Suppressor macrophage treated with lipopolysaccharide for 1 hour (primary cell): ENCODE data around the gene GPR158.

Experiments
- DNase-seq, 3 donors: peaks; one replicate each; pipeline ENCODE4 v3.0.0-alpha.2; 2020 to 2022

GPR158 gene

DNA sequence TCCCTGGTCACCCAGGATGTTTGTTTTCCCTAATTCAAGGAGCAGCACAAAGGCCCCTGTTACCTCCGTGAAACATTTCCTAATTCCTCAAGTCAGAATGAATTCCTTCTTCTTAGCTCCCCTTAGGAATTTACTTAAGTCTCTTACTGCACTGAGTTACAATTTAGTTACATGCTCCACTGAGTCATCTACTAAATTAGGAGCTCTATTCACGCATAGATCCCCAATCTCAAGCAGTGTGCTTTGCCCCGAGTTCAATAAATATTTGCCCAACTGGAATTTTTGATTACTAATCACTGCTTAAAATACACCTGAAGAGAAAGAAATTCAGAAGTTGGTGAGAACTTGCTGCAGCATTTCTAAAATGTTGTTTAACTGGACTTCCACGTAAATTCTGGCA is 429.8 kb downstream of the GPR158 start:
- no peak for DNase-seq

DNA sequence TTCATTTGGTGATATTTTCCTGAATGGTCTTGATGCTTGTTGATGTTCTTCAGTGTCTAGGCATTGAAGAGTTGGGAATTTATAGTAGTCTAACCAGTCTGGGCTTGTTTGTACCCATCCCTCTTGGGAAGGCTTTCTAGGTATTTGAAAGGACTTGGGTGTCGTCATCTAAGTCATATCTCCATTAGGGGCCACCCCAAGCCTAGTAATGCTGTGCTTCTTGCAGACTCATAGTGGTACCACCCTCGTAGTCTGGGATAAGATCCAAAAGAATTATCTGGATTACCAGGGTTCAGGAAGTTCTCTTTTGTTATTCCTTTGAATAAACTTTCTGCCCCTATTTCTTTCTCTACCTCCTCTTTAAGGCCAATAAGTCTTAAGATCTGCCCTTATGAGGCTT is 439.9 kb downstream of the GPR158 start:
- no peak for DNase-seq

DNA sequence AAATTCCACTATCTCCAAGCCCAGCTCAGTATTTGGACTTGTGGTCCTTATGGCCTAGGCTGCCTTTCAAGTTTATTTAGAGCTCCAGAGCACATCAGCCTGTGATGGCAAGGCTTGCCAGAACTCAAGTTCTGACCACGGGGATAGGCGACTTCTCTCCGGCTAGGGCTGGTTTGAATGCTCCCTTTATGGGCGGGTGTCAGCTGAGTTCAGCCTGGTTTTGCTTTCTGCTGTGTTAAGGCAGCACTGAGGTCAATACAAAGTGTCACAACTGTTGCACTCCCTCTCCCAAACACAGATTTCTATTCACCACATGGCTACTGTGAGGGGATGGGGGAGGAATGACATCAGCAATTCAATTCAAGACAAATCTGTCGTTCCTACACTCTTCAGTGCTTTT is 441.1 kb downstream of the GPR158 start:
- no peak for DNase-seq

DNA sequence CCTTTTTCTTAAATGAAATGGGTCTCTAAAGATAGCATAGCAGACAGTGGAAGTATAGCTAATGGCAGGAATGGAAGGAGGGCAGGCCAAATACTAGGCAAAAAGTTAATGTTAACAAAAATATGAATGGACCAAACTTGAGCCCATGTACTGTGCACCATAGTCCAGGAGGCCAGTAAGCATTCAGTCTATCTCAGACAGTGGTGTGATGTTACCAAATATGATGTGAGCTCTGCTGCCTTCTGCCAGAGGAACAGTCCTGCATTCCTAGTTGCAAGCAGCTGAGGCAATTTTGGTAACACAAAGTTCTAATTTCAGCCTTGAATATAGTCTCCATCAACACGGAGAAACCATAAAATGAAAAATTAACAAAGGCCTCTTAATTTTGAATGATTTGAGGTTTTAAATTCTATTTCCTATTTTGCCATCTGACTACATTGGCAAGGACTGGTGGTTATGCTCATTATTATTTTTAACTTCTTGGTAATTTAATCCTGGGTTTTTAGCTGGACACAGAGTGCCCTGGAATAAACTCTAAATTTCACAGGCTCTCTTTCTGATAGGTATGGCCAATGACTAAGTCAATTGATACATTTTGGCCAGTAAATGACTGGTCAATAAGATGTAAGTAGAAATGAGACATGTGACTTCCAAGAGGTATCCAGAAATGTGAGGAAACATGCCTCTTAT is 442.2 kb downstream of the GPR158 start:
- no peak for DNase-seq

DNA sequence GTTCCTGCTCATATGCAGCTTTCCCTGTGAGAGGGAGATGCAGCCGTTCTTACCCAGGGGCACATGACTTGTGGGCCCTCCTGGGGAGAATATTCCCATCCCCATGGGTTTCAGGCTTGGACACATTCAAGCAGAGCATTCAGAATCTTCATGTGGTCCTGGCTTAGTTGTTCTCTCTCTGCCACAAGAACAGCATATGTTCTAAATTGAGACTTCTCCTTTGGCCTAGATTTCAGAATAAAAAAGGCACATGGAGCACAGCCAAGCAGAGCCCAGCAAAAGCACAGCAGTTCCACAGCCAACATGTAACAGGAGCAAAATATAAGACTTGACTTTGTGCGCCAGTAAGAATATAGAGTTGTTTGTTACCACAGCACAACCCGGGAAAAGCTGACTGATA is 452.8 kb downstream of the GPR158 start:
- no peak for DNase-seq

DNA sequence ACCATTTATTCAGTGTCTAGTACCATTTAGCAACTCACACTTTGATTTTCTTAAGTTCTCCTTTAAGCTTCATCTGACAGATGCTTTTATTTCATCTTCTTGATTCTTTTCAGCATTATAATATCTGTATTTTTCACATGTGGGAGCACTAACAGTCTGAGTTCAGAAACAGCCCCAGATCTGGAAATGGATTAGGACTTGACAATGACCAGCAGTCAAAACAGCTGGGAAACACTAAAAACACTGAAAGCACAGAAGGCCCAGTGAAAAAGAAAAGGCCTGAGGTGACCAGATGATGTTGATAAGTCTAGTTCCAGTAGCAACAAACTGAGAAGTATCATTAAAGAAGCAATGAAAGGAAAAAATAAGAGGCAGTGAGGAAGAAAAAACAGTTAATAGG is 454.5 kb downstream of the GPR158 start:
- no peak for DNase-seq

DNA sequence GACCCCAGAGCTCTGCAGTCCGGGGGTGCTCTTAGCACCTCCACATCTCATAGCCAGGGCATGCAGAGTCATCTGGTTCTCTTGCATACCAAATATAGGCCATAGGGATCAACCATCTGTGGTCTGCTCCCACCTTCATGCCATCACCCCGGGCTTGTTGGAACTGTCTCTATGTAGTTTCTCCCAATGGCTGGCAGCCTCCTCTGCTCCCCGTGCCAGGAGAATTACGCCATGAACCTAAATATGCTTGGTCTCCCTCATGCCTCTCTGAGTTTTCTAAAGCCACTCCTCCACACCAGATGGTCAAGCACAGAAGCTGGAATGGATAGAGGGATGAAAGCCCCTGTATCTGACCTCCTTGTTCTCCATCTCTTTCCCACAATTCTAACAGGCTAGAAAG is 456.7 kb downstream of the GPR158 start:
- DNase-seq, result no peak

DNA sequence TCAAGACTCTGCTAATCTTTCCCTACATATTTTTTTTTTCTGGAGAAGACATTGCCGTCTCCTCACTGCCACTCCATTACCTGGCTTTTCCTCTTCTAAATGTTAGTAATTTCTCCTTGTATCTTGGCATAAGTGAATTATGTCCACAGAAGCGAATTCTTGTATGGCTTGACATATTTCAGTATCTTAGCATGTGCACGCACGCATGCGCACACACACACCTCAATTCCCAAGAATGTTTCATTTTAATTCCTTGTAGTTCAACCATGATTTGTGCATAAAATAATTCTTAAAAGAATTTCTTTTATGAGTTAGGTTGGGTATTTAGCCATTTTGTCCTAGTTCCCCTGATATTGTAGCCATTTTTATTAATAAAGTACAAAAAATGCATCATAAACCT is 458.0 kb downstream of the GPR158 start:
- no peak for DNase-seq

DNA sequence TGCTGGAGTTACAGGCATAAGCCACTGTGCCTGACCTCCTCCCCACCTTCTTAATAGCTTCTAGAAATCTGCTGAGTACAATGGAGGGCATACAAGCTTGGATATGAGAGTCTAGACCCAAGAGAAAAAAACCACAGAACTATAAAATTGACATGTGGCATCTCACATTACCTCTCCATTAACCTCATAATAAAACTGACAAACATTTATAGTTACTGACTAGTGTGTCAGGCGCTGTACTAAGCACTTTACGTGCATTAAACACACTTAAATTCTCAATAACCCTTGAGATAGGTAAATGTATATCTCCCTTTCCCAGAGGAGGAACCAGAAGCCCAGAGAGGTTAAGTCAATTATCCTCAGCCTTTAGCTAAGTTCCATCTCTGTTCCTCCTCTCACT is 458.7 kb downstream of the GPR158 start:
- no peak for DNase-seq

DNA sequence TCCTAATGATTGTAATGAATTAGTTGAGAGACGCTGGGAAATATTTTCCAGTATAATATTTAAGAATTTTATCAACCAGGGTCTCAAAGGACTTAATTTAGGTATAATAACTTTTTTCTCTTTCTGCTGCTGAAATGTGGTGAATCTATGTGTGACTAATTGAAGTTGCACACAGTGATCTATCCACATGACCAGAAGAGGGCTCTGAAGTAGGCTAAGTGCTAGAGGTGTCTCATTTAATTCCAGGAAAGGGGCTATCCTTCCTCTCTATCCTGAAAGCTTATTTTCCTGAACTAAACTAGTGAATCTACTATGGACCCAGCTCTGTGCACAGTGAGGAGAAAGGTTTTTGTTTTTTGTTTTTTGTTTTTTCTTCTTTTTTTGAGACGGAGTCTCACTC is 464.8 kb downstream of the GPR158 start:
- no peak for DNase-seq

DNA sequence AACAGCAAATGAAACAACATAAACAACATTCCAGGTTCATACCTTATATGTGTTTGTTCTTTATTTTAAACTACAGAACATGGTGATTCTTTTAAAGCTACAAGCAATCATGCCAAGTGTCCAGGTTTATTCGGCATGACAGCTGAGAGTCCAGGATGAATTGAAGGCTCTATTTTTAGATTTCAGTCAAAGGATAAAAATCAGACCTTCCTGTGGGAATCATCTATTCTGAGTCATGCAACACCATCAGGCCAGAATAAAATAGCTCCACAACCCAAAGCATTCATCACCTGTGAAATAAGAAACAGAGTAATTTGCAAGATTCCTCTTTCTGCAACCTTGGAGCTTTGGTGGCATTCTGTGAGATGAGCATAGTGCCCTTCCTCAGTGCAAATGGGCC is 466.8 kb downstream of the GPR158 start:
- DNase-seq, result no peak

DNA sequence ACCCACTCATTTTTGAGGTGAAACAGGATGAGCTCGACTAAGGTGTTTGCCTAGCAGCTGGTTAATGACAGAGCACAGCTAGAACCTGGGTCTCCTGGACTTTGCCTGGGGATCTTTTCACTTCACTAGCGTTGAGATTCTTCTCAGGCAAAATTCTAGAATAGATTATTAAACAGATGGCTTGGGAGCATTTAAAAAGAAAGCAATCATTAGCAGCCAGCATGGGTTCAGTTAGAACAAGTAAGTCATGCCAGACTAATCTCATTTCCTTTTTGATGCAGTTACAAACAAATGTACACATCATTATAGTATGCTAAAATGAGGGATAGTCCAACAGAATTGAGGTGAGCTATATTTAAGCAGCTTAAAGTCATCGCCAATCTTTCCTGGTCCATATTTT is 467.9 kb downstream of the GPR158 start:
- DNase-seq, result no peak

DNA sequence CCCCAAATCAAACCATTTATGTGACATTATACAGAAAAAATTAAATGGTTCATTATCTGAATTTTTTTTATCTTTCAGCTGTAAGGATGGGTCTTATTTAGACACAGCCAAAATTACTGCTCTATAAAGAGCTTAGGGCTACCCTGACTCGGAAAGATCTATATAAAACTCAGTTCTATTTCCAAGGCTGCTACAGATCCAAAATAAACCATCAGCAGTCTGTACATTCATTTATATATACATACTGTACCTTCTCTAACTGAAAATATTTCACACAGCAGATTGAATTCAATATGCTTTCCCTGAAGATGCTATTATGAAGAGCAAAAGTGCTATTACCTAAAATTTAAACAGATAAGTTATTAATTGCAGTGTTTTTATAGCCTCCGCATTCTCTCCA is 471.6 kb downstream of the GPR158 start:
- no peak for DNase-seq

DNA sequence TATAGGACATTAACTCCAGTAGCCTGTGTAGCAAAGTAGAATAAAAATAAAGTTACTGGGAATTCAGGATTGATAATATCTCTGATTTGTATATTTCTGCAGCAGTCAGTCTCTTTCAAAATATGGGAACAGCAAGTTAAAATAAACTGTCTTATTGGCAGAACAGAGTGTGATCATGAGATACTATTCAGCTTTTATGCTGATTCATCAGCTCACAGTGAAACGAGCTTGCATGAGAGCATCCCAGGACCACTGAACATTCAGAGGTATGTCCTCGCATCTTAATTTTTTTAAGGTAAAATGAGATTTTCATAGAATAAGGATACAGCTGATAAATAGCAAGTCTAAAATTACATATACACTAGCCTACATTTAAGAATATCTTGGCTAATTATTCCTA is 476.7 kb downstream of the GPR158 start:
- no peak for DNase-seq
